Measurements from ENCODE around the gene PARVA.
"Not testable (repeated sequence)": the region's sequence is repeated elsewhere in the genome, so short reads cannot be mapped to it uniquely, and the experiment has no call there.

The PARVA gene, protein sequence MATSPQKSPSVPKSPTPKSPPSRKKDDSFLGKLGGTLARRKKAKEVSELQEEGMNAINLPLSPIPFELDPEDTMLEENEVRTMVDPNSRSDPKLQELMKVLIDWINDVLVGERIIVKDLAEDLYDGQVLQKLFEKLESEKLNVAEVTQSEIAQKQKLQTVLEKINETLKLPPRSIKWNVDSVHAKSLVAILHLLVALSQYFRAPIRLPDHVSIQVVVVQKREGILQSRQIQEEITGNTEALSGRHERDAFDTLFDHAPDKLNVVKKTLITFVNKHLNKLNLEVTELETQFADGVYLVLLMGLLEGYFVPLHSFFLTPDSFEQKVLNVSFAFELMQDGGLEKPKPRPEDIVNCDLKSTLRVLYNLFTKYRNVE

GRCh38 chr11:12377106-12377823 lies at the start of gene PARVA:
Gene PARVA (plus strand): TSS chr11:12377571. CDS start chr11:12377648, 77 bp downstream.
- H3K36me3 ChIP-seq (ENCODE audit: control insufficient read depth, insufficient read depth, low read length), result no peaks in the 10 kb centered on the region
- peaks cover 21% of the 10 kb centered on the region for H3K27me3 ChIP-seq (ENCODE audit: control insufficient read depth, insufficient read depth, low read length)
- H3K27ac ChIP-seq (ENCODE audit: low read depth, low read length), result peak within 1 kb of the TSS; percentile 93
- peaks cover 13% of the 10 kb centered on the region for H3K4me1 ChIP-seq (ENCODE audit: control insufficient read depth, insufficient read depth, low read length)
- H3K4me3 ChIP-seq (ENCODE audit: low read depth, low read length), result peak within 1 kb of the TSS; percentile 81
- H3K9me3 ChIP-seq (ENCODE audit: control insufficient read depth, insufficient read depth, low read length), result no peaks in the 10 kb centered on the region
- H3K9ac ChIP-seq (ENCODE audit: low read depth, low read length), result peak within 1 kb of the TSS; percentile 82

- no peak overlapping the region for H3K27ac ChIP-seq (ENCODE audit: low read depth, low read length)
- H3K9ac ChIP-seq (ENCODE audit: low read depth, low read length), result no peak overlapping the region
- no peaks in the 10 kb centered on the region for H3K9me3 ChIP-seq (ENCODE audit: control insufficient read depth, insufficient read depth, low read length)
- no peaks in the 10 kb centered on the region for H3K27me3 ChIP-seq (ENCODE audit: control insufficient read depth, insufficient read depth, low read length)
- peaks cover 17% of the 10 kb centered on the region for H3K4me1 ChIP-seq (ENCODE audit: control insufficient read depth, insufficient read depth, low read length)
- H3K36me3 ChIP-seq (ENCODE audit: control insufficient read depth, insufficient read depth, low read length), result no peaks in the 10 kb centered on the region
- H3K4me3 ChIP-seq (ENCODE audit: low read depth, low read length), result no peak overlapping the region
These were observed 48.2 kb upstream of the PARVA start for GRCh38 chr11:12329169-12329568.

DNA sequence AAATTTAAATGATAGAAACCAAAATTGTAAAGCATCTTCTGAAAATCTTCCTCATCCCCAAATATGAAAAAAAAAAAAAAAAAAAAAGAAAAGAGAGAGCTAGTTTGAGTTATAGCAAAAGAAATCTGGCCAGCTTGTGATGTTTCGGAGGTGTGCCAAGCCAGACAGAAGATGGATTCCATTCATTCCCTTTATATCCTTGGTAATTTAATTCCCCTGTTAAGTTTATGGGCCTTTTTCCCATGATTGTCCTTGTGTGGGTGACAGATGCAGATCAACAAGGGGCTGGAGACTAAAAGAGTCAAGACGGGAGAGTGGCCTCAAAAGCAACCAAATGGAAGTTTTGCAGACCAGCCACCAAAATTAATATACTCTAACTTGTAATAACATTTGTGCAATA lies 47.6 kb upstream of the PARVA start:
- no peaks in the 10 kb centered on the region for H3K27me3 ChIP-seq (ENCODE audit: control insufficient read depth, insufficient read depth, low read length)
- H3K4me1 ChIP-seq (ENCODE audit: control insufficient read depth, insufficient read depth, low read length), result peaks cover 17% of the 10 kb centered on the region
- no peak overlapping the region for H3K27ac ChIP-seq (ENCODE audit: low read depth, low read length)
- H3K4me3 ChIP-seq (ENCODE audit: low read depth, low read length), result no peak overlapping the region
- H3K9me3 ChIP-seq (ENCODE audit: control insufficient read depth, insufficient read depth, low read length), result no peaks in the 10 kb centered on the region
- H3K36me3 ChIP-seq (ENCODE audit: control insufficient read depth, insufficient read depth, low read length), result no peaks in the 10 kb centered on the region
- no peak overlapping the region for H3K9ac ChIP-seq (ENCODE audit: low read depth, low read length)

DNA sequence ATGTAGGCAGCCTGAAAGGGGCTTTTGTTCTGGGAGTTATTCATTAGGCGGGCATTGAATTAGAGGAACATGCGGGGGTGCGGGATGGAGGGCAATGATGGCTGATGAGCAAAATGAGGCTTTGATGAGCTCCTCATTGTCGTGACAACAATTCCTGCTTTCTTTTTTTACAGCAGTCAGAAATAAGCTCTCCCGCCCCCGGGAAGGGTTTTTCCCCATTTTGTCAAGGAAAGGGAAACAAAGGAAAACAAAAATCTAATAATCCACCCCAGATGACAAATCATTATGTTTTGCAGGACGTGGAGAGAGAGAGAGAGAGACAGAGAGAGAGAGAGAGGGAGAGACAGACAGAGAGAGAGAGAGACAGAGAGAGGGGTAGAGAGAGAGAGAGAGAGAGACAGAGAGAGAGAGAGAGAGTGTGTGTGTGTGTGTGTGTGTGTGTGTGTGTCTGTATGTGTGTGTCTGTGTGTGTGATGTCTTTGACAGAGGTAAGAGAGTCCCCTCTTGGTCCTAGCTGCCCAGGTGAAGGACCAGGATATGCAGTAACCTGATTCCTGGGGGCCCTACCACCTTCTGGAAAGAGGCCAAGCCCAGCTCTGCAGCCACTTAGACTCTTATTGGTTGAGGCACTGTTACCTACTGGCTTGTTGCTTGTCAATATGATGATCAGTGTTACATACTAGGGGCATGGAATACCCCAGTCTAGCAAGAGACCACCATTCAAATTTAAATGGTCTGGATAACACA lies 46.7 kb upstream of the PARVA start:
- Histone ChIP-seq H3K4me1 (ENCODE audit: control insufficient read depth, insufficient read depth, low read length) (peaks cover 17% of the 10 kb centered on the region), H3K4me3 (ENCODE audit: low read depth, low read length) (no peak overlapping the region), H3K36me3 (ENCODE audit: control insufficient read depth, insufficient read depth, low read length) (no peaks in the 10 kb centered on the region), H3K9me3 (ENCODE audit: control insufficient read depth, insufficient read depth, low read length) (no peaks in the 10 kb centered on the region), H3K27ac (ENCODE audit: low read depth, low read length) (peak overlapping the region; percentile 25), H3K27me3 (ENCODE audit: control insufficient read depth, insufficient read depth, low read length) (no peaks in the 10 kb centered on the region), H3K9ac (ENCODE audit: low read depth, low read length) (no peak overlapping the region)

GRCh38 chr11:12331239-12331874 lies 46.0 kb upstream of the PARVA start:
- peak overlapping the region; percentile 25 for H3K27ac ChIP-seq (ENCODE audit: low read depth, low read length)
- H3K4me1 ChIP-seq (ENCODE audit: control insufficient read depth, insufficient read depth, low read length), result peaks cover 17% of the 10 kb centered on the region
- H3K27me3 ChIP-seq (ENCODE audit: control insufficient read depth, insufficient read depth, low read length), result no peaks in the 10 kb centered on the region
- no peaks in the 10 kb centered on the region for H3K36me3 ChIP-seq (ENCODE audit: control insufficient read depth, insufficient read depth, low read length)
- no peak overlapping the region for H3K9ac ChIP-seq (ENCODE audit: low read depth, low read length)
- no peaks in the 10 kb centered on the region for H3K9me3 ChIP-seq (ENCODE audit: control insufficient read depth, insufficient read depth, low read length)
- H3K4me3 ChIP-seq (ENCODE audit: low read depth, low read length), result no peak overlapping the region

GRCh38 chr11:12343526-12343925 lies 33.8 kb upstream of the PARVA start:
- H3K4me1 ChIP-seq (ENCODE audit: control insufficient read depth, insufficient read depth, low read length), result no peaks in the 10 kb centered on the region
- no peak overlapping the region for H3K27ac ChIP-seq (ENCODE audit: low read depth, low read length)
- no peaks in the 10 kb centered on the region for H3K27me3 ChIP-seq (ENCODE audit: control insufficient read depth, insufficient read depth, low read length)
- no peaks in the 10 kb centered on the region for H3K36me3 ChIP-seq (ENCODE audit: control insufficient read depth, insufficient read depth, low read length)
- H3K9ac ChIP-seq (ENCODE audit: low read depth, low read length), result no peak overlapping the region
- no peak overlapping the region for H3K4me3 ChIP-seq (ENCODE audit: low read depth, low read length)
- peaks cover 8% of the 10 kb centered on the region for H3K9me3 ChIP-seq (ENCODE audit: control insufficient read depth, insufficient read depth, low read length)

GRCh38 chr11:12353534-12353933 lies 23.8 kb upstream of the PARVA start:
- Histone ChIP-seq H3K9ac (ENCODE audit: low read depth, low read length) (no peak overlapping the region), H3K27me3 (ENCODE audit: control insufficient read depth, insufficient read depth, low read length) (no peaks in the 10 kb centered on the region), H3K27ac (ENCODE audit: low read depth, low read length) (no peak overlapping the region), H3K36me3 (ENCODE audit: control insufficient read depth, insufficient read depth, low read length) (no peaks in the 10 kb centered on the region), H3K9me3 (ENCODE audit: control insufficient read depth, insufficient read depth, low read length) (no peaks in the 10 kb centered on the region), H3K4me3 (ENCODE audit: low read depth, low read length) (no peak overlapping the region), H3K4me1 (ENCODE audit: control insufficient read depth, insufficient read depth, low read length) (no peaks in the 10 kb centered on the region)

DNA sequence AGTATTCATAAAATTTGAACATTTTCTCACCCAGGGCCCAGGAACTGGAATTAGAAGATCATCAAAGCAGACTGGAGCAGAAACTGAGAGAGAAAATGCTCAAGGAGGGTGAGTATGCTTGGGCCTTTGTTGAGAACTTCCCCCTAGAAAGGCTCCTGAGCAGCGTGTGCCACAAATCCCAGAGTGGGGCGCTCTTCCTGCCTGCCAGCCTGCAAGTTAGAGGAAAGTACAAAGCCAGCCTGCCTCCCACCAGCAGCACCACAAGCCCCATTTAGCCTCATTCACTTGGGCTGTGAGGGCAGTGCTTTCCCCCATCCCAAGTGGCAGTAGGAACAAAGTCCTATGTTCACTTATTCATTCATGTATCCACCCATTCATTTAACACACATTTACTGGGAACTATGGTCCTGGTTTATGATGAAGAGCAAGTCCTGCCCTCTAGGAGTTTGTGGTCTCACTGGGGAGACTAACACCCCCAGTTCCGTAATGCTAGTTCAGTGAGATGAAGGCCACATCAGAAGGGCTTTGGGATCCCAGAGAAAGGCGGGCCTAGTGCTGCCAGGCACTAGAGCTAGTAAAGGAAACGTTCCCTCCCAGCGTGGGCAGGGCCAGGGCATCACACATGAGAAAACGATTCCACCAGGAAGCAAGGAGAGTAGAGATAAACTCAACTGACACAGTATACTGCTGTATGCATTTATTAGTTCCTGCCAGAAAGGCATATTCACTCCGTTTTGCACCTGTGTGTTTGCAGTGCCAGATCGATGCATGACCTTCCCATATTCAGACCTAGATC lies 22.4 kb upstream of the PARVA start:
- H3K9me3 ChIP-seq (ENCODE audit: control insufficient read depth, insufficient read depth, low read length), result no peaks in the 10 kb centered on the region
- no peak overlapping the region for H3K4me3 ChIP-seq (ENCODE audit: low read depth, low read length)
- H3K27ac ChIP-seq (ENCODE audit: low read depth, low read length), result no peak overlapping the region
- H3K36me3 ChIP-seq (ENCODE audit: control insufficient read depth, insufficient read depth, low read length), result no peaks in the 10 kb centered on the region
- H3K4me1 ChIP-seq (ENCODE audit: control insufficient read depth, insufficient read depth, low read length), result peaks cover 3% of the 10 kb centered on the region; the same call in 1 of the 2 replicates
- no peaks in the 10 kb centered on the region for H3K27me3 ChIP-seq (ENCODE audit: control insufficient read depth, insufficient read depth, low read length)
- H3K9ac ChIP-seq (ENCODE audit: low read depth, low read length), result no peak overlapping the region

- Histone ChIP-seq H3K4me1 (ENCODE audit: control insufficient read depth, insufficient read depth, low read length) (peaks cover 3% of the 10 kb centered on the region; the same call in 1 of the 2 replicates), H3K9me3 (ENCODE audit: control insufficient read depth, insufficient read depth, low read length) (no peaks in the 10 kb centered on the region), H3K27me3 (ENCODE audit: control insufficient read depth, insufficient read depth, low read length) (no peaks in the 10 kb centered on the region), H3K4me3 (ENCODE audit: low read depth, low read length) (no peak overlapping the region), H3K9ac (ENCODE audit: low read depth, low read length) (no peak overlapping the region), H3K36me3 (ENCODE audit: control insufficient read depth, insufficient read depth, low read length) (no peaks in the 10 kb centered on the region), H3K27ac (ENCODE audit: low read depth, low read length) (no peak overlapping the region)
These were observed 20.3 kb upstream of the PARVA start for GRCh38 chr11:12356944-12357655.

GRCh38 chr11:12357697-12358096 lies 19.7 kb upstream of the PARVA start:
- not testable (repeated sequence) for H3K9me3 ChIP-seq (ENCODE audit: control insufficient read depth, insufficient read depth, low read length); H3K36me3 ChIP-seq (ENCODE audit: control insufficient read depth, insufficient read depth, low read length); H3K27me3 ChIP-seq (ENCODE audit: control insufficient read depth, insufficient read depth, low read length); H3K9ac ChIP-seq (ENCODE audit: low read depth, low read length); H3K27ac ChIP-seq (ENCODE audit: low read depth, low read length); H3K4me1 ChIP-seq (ENCODE audit: control insufficient read depth, insufficient read depth, low read length); H3K4me3 ChIP-seq (ENCODE audit: low read depth, low read length)
